Measurements from ENCODE around the gene ADGRG1.

DNA sequence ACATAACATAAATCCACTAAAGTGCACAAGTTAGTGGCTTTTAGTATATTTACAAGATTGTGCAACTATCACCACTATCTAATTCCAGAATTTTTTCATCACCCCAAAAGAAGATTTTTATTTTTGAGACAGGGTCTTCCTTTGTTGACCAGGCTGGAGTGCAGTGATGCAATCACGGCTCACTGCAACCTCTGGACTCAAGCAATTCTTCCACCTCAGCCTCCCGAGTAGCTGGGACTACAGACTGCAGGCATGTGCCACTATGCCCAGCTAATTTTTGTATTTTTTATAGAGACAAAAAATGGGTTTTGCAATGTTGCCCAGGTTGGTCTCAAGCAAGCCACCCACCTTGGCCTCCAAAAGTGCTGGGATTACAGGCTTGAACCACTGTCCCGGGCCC is 81.2 kb downstream of the ADGRG1 start:
- TF ChIP-seq CTCF (conservative IDR thresholded peaks at IDR 0.05) (no peak), EZH2 (IDR thresholded peaks at IDR 0.05; ENCODE audit: low read depth) (no peak)
